H1 (cell line): Measurements from ENCODE around the gene NCOA5. TPM values are rescaled to one million over a fixed set of nuclear protein-coding genes. Genes with fewer than 3 reads are reported as not detected.

Experiments used
- CTCF ChIA-PET: fragments of 300-600 bp; sonication (Branson Sonifier 250); formaldehyde crosslinking; loops from one replicate; lab custom pipeline; 2021; ENCODE audit not compliant: partially characterized antibody; lab: Charles Lee
- POLR2A ChIA-PET: fragments of 300-600 bp; sonication (Branson Sonifier 250); formaldehyde crosslinking; loops from one replicate; lab custom pipeline; 2021; ENCODE audit warnings: inconsistent platforms; ENCODE audit not compliant: partially characterized antibody; lab: Charles Lee
- DNase-seq, 2 experiments: peaks; one replicate each; pipeline versions ENCODE4 v3.0.0 to v3.0.0-alpha.2; 2010 to 2022; ENCODE audit warnings: low spot score in 2 of 2, low read depth in 1 of 2, mixed read lengths in 1 of 2
- FAIRE-seq: peaks from 2 replicates; lab custom pipeline; 2011; peaks lifted over from hg19 to GRCh38; lab: Jason Lieb, UNC
- H2AFZ ChIP-seq: 2 replicates; pipeline ENCODE4 v1.8.1; 2012; ENCODE audit warnings: low read length, inconsistent platforms
- H2AK5ac ChIP-seq: 2 replicates; pipeline ENCODE4 v1.6.1; 2013; ENCODE audit warnings: low read depth, low read length
- H2BK120ac ChIP-seq: replicated peaks from 2 replicates; pipeline ENCODE3; 2013; ENCODE audit warnings: low read depth, low read length, inconsistent platforms
- H2BK12ac ChIP-seq: 2 replicates; pipeline ENCODE4 v1.6.1; 2013; ENCODE audit warnings: low read depth, low read length
- H2BK15ac ChIP-seq: 2 replicates; pipeline ENCODE4 v1.6.1; 2013; ENCODE audit warnings: low read length
- H2BK20ac ChIP-seq: 2 replicates; pipeline ENCODE4 v1.6.1; 2013; ENCODE audit warnings: low read length
- H2BK5ac ChIP-seq: 2 replicates; pipeline ENCODE4 v1.6.1; 2013; ENCODE audit warnings: low read depth, low read length
- H3K14ac ChIP-seq: 2 replicates; pipeline ENCODE4 v1.6.1; 2013; ENCODE audit warnings: inconsistent platforms; ENCODE audit not compliant: insufficient read length
- H3K18ac ChIP-seq: 2 replicates; pipeline ENCODE4 v1.6.1; 2013; ENCODE audit warnings: low read length; ENCODE audit errors: extremely low read depth
- H3K23ac ChIP-seq: 2 replicates; pipeline ENCODE4 v1.6.1; 2013; ENCODE audit warnings: inconsistent platforms; ENCODE audit not compliant: insufficient read length
- H3K23me2 ChIP-seq: 2 replicates; pipeline ENCODE4 v1.6.1; 2013; ENCODE audit warnings: low read depth, low read length
- H3K27ac ChIP-seq: 2 replicates; pipeline ENCODE4 v1.6.1; 2011; ENCODE audit warnings: low read depth, low read length, inconsistent platforms
- H3K27me3 ChIP-seq, 4 experiments: replicated peaks in 1 of 4; 1 replicate in 1 of 4; 2 replicates in 3 of 4; pipeline versions ENCODE4 v1.6.1 to v1.8.1; 2011 to 2013; ENCODE audit warnings: low read length in 3 of 4, mild to moderate bottlenecking in 3 of 4, inconsistent platforms in 2 of 4, mixed read lengths in 2 of 4, moderate library complexity in 1 of 4; ENCODE audit not compliant: control insufficient read depth in 3 of 4, insufficient read depth in 3 of 4; ENCODE audit errors: extremely low read depth in 1 of 4
- H3K36me3 ChIP-seq, 4 experiments: 2 replicates each; pipeline versions ENCODE4 v1.6.1 to v1.8.1; 2011 to 2013; ENCODE audit warnings: mild to moderate bottlenecking in 4 of 4, low read length in 3 of 4, moderate library complexity in 2 of 4, control low read depth in 1 of 4, inconsistent platforms in 1 of 4; ENCODE audit not compliant: insufficient read depth in 4 of 4, control insufficient read depth in 2 of 4
- H3K4ac ChIP-seq: replicated peaks from 2 replicates; pipeline ENCODE3; 2013; ENCODE audit warnings: low read length, low read depth, mixed read lengths, inconsistent platforms; ENCODE audit not compliant: insufficient read length
- H3K4me1 ChIP-seq, 4 experiments: replicated peaks in 1 of 4; 1 replicate in 1 of 4; 2 replicates in 3 of 4; pipeline versions ENCODE4 v1.6.1 to v1.8.1; 2011 to 2013; ENCODE audit warnings: low read length in 3 of 4, inconsistent platforms in 2 of 4, mixed read lengths in 1 of 4; ENCODE audit not compliant: insufficient read depth in 4 of 4, control insufficient read depth in 3 of 4
- H3K4me2 ChIP-seq, 2 experiments: 2 replicates each; pipeline versions ENCODE4 v1.6.1 to v1.8.1; 2011 to 2013; ENCODE audit warnings: low read depth in 2 of 2, low read length in 2 of 2, control low read depth in 1 of 2, inconsistent platforms in 1 of 2, mild to moderate bottlenecking in 1 of 2; ENCODE audit not compliant: insufficient read depth in 1 of 2
- H3K4me3 ChIP-seq, 4 experiments: fragments of 200-600, 300-600 bp in 1 of 4; sonication (generic), shearing (Covaris generic), sonication (Bioruptor Twin) in 1 of 4; 2 replicates each; pipeline versions ENCODE4 v1.5.1 to v1.8.1; 2011 to 2016; ENCODE audit warnings: low read length in 4 of 4, low read depth in 3 of 4, control low read depth in 2 of 4, inconsistent platforms in 2 of 4, mild to moderate bottlenecking in 2 of 4, mixed read lengths in 1 of 4, moderate library complexity in 1 of 4; ENCODE audit not compliant: insufficient read depth in 2 of 4; ENCODE audit errors: extremely low read depth in 1 of 4
- H3K56ac ChIP-seq: replicated peaks from 2 replicates; pipeline ENCODE3; 2013; ENCODE audit warnings: low read depth, mild to moderate bottlenecking, mixed read lengths, low read length, inconsistent platforms; ENCODE audit not compliant: insufficient read length
- H3K79me1 ChIP-seq: 2 replicates; pipeline ENCODE4 v1.6.1; 2013; ENCODE audit warnings: low read depth, low read length, control low read depth
- H3K79me2 ChIP-seq, 2 experiments: 2 replicates each; pipeline versions ENCODE4 v1.6.1 to v1.8.1; 2012 to 2013; ENCODE audit warnings: low read length in 2 of 2, mild to moderate bottlenecking in 2 of 2, inconsistent platforms in 1 of 2; ENCODE audit not compliant: insufficient read depth in 2 of 2, control insufficient read depth in 1 of 2
- H3K9ac ChIP-seq, 4 experiments: replicated peaks in 1 of 4; 1 replicate in 1 of 4; 2 replicates in 3 of 4; pipeline versions ENCODE4 v1.6.1 to v1.8.1; 2011 to 2013; ENCODE audit warnings: low read depth in 3 of 4, low read length in 3 of 4, control low read depth in 2 of 4, mild to moderate bottlenecking in 2 of 4, moderate library complexity in 2 of 4, inconsistent platforms in 1 of 4; ENCODE audit errors: extremely low read depth in 1 of 4
- H3K9me3 ChIP-seq, 2 experiments: 2 replicates each; pipeline versions ENCODE4 v1.6.1 to v1.8.1; 2012 to 2013; ENCODE audit warnings: mild to moderate bottlenecking in 2 of 2, moderate library complexity in 2 of 2, control low read depth in 1 of 2, inconsistent platforms in 1 of 2, low read depth in 1 of 2, low read length in 1 of 2, mixed read lengths in 1 of 2; ENCODE audit not compliant: insufficient read depth in 2 of 2
- H4K20me1 ChIP-seq, 2 experiments: replicated peaks in 1 of 2; 2 replicates each; pipeline versions ENCODE3 to v1.8.1; 2011 to 2013; ENCODE audit warnings: inconsistent platforms in 2 of 2, low read length in 2 of 2, mild to moderate bottlenecking in 1 of 2; ENCODE audit not compliant: insufficient read depth in 2 of 2, control insufficient read depth in 1 of 2
- H4K5ac ChIP-seq: 2 replicates; pipeline ENCODE4 v1.6.1; 2013; ENCODE audit warnings: low read length, low read depth, mixed read lengths, inconsistent platforms; ENCODE audit not compliant: insufficient read length
- H4K8ac ChIP-seq: 2 replicates; pipeline ENCODE4 v1.8.0; 2013; ENCODE audit warnings: mild to moderate bottlenecking, moderate library complexity, low read length, inconsistent platforms; ENCODE audit not compliant: insufficient read depth; ENCODE audit errors: extremely low read depth
- H4K91ac ChIP-seq: replicated peaks from 2 replicates; pipeline ENCODE3; 2013; ENCODE audit warnings: low read length, mixed read lengths, inconsistent platforms; ENCODE audit not compliant: insufficient read length
- GTF2F1 ChIP-seq: IDR thresholded peaks from 2 replicates; pipeline ENCODE4 v1.6.1; 2012; ENCODE audit warnings: low read depth, low read length, improper control_type of control experiment, borderline replicate concordance
- HDAC6 ChIP-seq: IDR thresholded peaks from one replicate; pipeline ENCODE4 v1.7.1; 2012; ENCODE audit warnings: low read depth, mild to moderate bottlenecking, inconsistent platforms, low read length, moderate library complexity
- KDM1A ChIP-seq: fragments of 200-600, 300-600 bp; sonication (generic); IDR thresholded peaks from 2 replicates; pipeline ENCODE4 v1.7.1; 2016; ENCODE audit warnings: mild to moderate bottlenecking, low read length, borderline replicate concordance
- PHF8 ChIP-seq: fragments of 200-600 bp; sonication (generic); conservative IDR thresholded peaks from 2 replicates; pipeline ENCODE4 v1.7.1; 2012; ENCODE audit warnings: low read depth, mild to moderate bottlenecking, inconsistent platforms, low read length, moderate library complexity
- SIN3A ChIP-seq, 2 experiments: IDR thresholded peaks in 1 of 2; conservative IDR thresholded peaks in 1 of 2; 2 replicates each; pipeline ENCODE4 v1.6.1; 2011 to 2012; ENCODE audit warnings: low read length in 2 of 2, improper control_type of control experiment in 1 of 2, low read depth in 1 of 2, mild to moderate bottlenecking in 1 of 2
- WGBS, 2 experiments: shearing (Covaris generic) in 1 of 2; methylation state at CpG; one replicate each; pipeline versions ENCODE4 v1.1.6 to v1.1.7; 2013 to 2015; ENCODE audit warnings: low lambda C conversion rate in 2 of 2, mixed read lengths in 2 of 2, inconsistent platforms in 1 of 2, low coverage in 1 of 2, missing lambda C conversion rate in 1 of 2; ENCODE audit not compliant: insufficient replicate concordance in 2 of 2, insufficient coverage in 1 of 2, insufficient read length in 1 of 2; ENCODE audit errors: extremely low coverage in 1 of 2, missing lambda C conversion rate in 1 of 2; 5-methylcytosine and 5-hydroxymethylcytosine counted together
- polyA plus RNA-seq, 7 experiments: library from polyadenylated mRNA; depleted of rRNA in 3 of 7; stranded (reverse) in 5 of 7; unstranded in 2 of 7; fragments of >200 nt in 5 of 7; fragments of 200-250 nt in 2 of 7; gene quantifications; 1 replicate in 5 of 7; 2 replicates in 1 of 7; 4 replicates in 1 of 7; pipeline versions ENCODE4 v1.2.1 to v1.2.3, GENCODE V29; 2011 to 2013; ENCODE audit warnings: missing spikeins in 2 of 7, mixed read lengths in 2 of 7
- total RNA-seq: library from RNA; stranded (reverse); fragmentation: NEBNext Ultra II Directional; extraction: Animal tissue kit (Norgen Biotek cat#: 25700); gene quantifications from 2 replicates; pipeline ENCODE4 v1.2.1, GENCODE V29; 2021
- TF ChIP-seq, protein P1 (sequence below): IDR thresholded peaks from 2 replicates; pipeline ENCODE4 v1.6.1; 2011; ENCODE audit warnings: low read depth, mild to moderate bottlenecking, low read length; ENCODE audit not compliant: insufficient read depth

Gene NCOA5
- total and polyA plus RNA-seq, 2 of the 8 experiments (the other 6 are each of a cell fraction or from before 2014, with no cell fraction given), result 20.4 to 29.0 TPM

DNA sequence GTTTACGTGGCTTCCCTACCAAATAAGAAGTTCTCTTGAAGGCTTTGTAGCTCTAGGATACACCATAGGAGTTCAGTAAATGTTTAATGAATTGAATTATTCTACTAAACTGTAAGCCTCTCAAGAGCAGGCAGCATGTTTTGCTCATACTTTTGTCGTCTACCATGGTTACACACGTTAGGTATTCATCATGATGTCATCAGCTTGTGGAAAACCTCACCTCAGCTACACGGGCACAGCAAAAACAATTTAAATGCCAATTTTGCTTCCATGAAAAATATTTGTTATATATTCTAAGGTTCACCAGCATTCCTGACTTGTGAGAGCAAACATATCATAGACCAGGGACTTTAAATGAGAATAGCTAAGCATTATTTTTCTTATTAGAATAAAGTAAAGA, 16.7 kb downstream of the NCOA5 start:
- Histone ChIP-seq H3K56ac (no peak overlapping the region), H2BK120ac (no peak overlapping the region), H4K5ac (no peak overlapping the region), H2AFZ (no peak overlapping the region), H3K27ac (no peak overlapping the region), H2BK5ac (no peak overlapping the region), H2BK20ac (no peak overlapping the region), H3K23me2 (no peaks in the 10 kb centered on the region; the same call in 1 of the 2 replicates), H3K79me1 (no peaks in the 10 kb centered on the region; the same call in 1 of the 2 replicates), H2BK12ac (no peak overlapping the region), H4K20me1 (peaks cover 0 to 11% of the 10 kb centered on the region in 2 experiments), H2BK15ac (no peak overlapping the region), H2AK5ac (peak overlapping the region; percentile 82; the same call in 1 of the 2 replicates), H4K91ac (no peak overlapping the region), H3K27me3 (no peaks in the 10 kb centered on the region), H3K14ac (no peak overlapping the region), H3K18ac (no peak overlapping the region), H4K8ac (no peak overlapping the region), H3K79me2 (peaks cover 0 to 15% of the 10 kb centered on the region in 2 experiments; a peak in 1 of 4 replicates), H3K4me2 (0 out of 4 replicates have a peak overlapping the region, but pooled peaks of 1 of the 2 experiments have one; percentile 51), H3K9me3 (no peaks in the 10 kb centered on the region), H3K4me1 (peaks cover 7 to 16% (median 8%) of the 10 kb centered on the region in 4 experiments; a peak in 6 of 7 replicates), H3K9ac (no peak overlapping the region), H3K4me3 (no peak overlapping the region), H3K23ac (no peak overlapping the region), H3K4ac (no peak overlapping the region), H3K36me3 (peaks cover 0 to 26% (median 12%) of the 10 kb centered on the region in 4 experiments; a peak in 3 of 8 replicates)
- POLR2A ChIA-PET, result interaction anchor here (1.0 to 1.6 kb wide), 3 partner anchors 10 to 15 kb away, joined by 3 to 7 read pairs (median 3); no protein-coding TSS in a partner anchor
- DNase-seq (no peak), FAIRE-seq (no peak)
- TF ChIP-seq SIN3A (conservative IDR thresholded peaks at IDR 0.05 in 1 of 2, IDR thresholded peaks at IDR 0.05 in 1 of 2; ENCODE audit: low read depth in 1 of 2, low read length in 2 of 2) (no peak), HDAC6 (no peak), KDM1A (no peak), PHF8 (no peak), GTF2F1 (no peak)
- TF ChIP-seq, protein P1, sequence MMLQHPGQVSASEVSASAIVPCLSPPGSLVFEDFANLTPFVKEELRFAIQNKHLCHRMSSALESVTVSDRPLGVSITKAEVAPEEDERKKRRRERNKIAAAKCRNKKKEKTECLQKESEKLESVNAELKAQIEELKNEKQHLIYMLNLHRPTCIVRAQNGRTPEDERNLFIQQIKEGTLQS, result no peak
- 92% methylated on average over 4 of the region's 4 CpGs; no CpG with 5 or more reads in 1 of the 2 experiments for WGBS, 2 experiments
- CTCF ChIA-PET, result interaction anchor here (1.0 to 3.5 kb wide), 3 partner anchors 15 to 276 kb away, joined by 3 to 11 read pairs (median 5); no protein-coding TSS in a partner anchor
